ENCODE data around the gene MRPL39.

MRPL39 gene

GRCh38 chr21:25568246-25568645 lies 39.0 kb downstream of the MRPL39 start:
- DNase-seq (ENCODE audit: low read depth), result no peak

- no peak for DNase-seq (ENCODE audit: low read depth)
Measured at GRCh38 chr21:25567472-25567871, 39.8 kb downstream of the MRPL39 start.

- no peak for DNase-seq (ENCODE audit: low read depth)
Measured at GRCh38 chr21:25566645-25567044, 40.6 kb downstream of the MRPL39 start.

- no peak for DNase-seq (ENCODE audit: low read depth)
Measured at GRCh38 chr21:25565272-25566211, 41.7 kb downstream of the MRPL39 start.

GRCh38 chr21:25564349-25564948 lies 42.8 kb downstream of the MRPL39 start:
- no peak for DNase-seq (ENCODE audit: low read depth)

- no peak for DNase-seq (ENCODE audit: low read depth)
Measured at GRCh38 chr21:25563361-25564116, 43.7 kb downstream of the MRPL39 start.

- no peak for DNase-seq (ENCODE audit: low read depth)
Measured at GRCh38 chr21:25562660-25563059, 44.6 kb downstream of the MRPL39 start.

GRCh38 chr21:25561668-25562641 lies 45.3 kb downstream of the MRPL39 start:
- DNase-seq (ENCODE audit: low read depth), result peak; percentile 36

- no peak for DNase-seq (ENCODE audit: low read depth)
Measured at GRCh38 chr21:25560891-25561290, 46.4 kb downstream of the MRPL39 start.

- no peak for DNase-seq (ENCODE audit: low read depth)
Measured at GRCh38 chr21:25560271-25560685, 47.0 kb downstream of the MRPL39 start.

- DNase-seq (ENCODE audit: low read depth), result no peak
Measured at GRCh38 chr21:25559746-25560145, 47.5 kb downstream of the MRPL39 start.

GRCh38 chr21:25558123-25558522 lies 49.2 kb downstream of the MRPL39 start:
- no peak for DNase-seq (ENCODE audit: low read depth)

GRCh38 chr21:25557180-25557579 lies 50.1 kb downstream of the MRPL39 start:
- no peak for DNase-seq (ENCODE audit: low read depth)

GRCh38 chr21:25556091-25556490 lies 51.2 kb downstream of the MRPL39 start:
- DNase-seq (ENCODE audit: low read depth), result no peak

GRCh38 chr21:25555492-25555891 lies 51.8 kb downstream of the MRPL39 start:
- no peak for DNase-seq (ENCODE audit: low read depth)

GRCh38 chr21:25552856-25553255 lies 54.4 kb downstream of the MRPL39 start:
- no peak for DNase-seq (ENCODE audit: low read depth)

- no peak for DNase-seq (ENCODE audit: low read depth)
Measured at GRCh38 chr21:25551569-25551968, 55.7 kb downstream of the MRPL39 start.

- DNase-seq (ENCODE audit: low read depth), result no peak
Measured at GRCh38 chr21:25550352-25551120, 56.7 kb downstream of the MRPL39 start.

- no peak for DNase-seq (ENCODE audit: low read depth)
Measured at GRCh38 chr21:25541042-25541441, 66.2 kb downstream of the MRPL39 start.

- DNase-seq (ENCODE audit: low read depth), result no peak
Measured at GRCh38 chr21:25539606-25540005, 67.7 kb downstream of the MRPL39 start.

- no peak for DNase-seq (ENCODE audit: low read depth)
Measured at GRCh38 chr21:25537174-25537573, 70.1 kb downstream of the MRPL39 start.
